Vagina (tissue), 2 donors: Measurements from ENCODE around the gene CIB2.

Experiments
- POLR2A ChIP-seq, 2 donors: fragments of 450-650 bp; IDR thresholded peaks; one replicate each; pipeline ENCODE4 v1.6.1; 2017; ENCODE audit warnings: antibody characterized with exemption in 2 of 2, mild to moderate bottlenecking in 2 of 2, moderate library complexity in 2 of 2
- POLR2AphosphoS5 ChIP-seq, 2 donors: sonication (generic); formaldehyde crosslinking; IDR thresholded peaks; one replicate each; pipeline ENCODE4 v1.9.0; 2017; ENCODE audit warnings: antibody characterized with exemption in 2 of 2, mild to moderate bottlenecking in 2 of 2, low read depth in 1 of 2; ENCODE audit not compliant: insufficient read depth in 1 of 2
- TF ChIP-seq, protein P1 (sequence below), 3 experiments: fragments of 450-650 bp in 2 of 3; fragments of 200-600 bp in 1 of 3; sonication (generic) in 1 of 3; IDR thresholded peaks; one replicate each; pipeline ENCODE4 v1.5.1; 2017 to 2019; ENCODE audit warnings: antibody characterized with exemption in 3 of 3, mild to moderate bottlenecking in 2 of 3, moderate library complexity in 2 of 3

DNA sequence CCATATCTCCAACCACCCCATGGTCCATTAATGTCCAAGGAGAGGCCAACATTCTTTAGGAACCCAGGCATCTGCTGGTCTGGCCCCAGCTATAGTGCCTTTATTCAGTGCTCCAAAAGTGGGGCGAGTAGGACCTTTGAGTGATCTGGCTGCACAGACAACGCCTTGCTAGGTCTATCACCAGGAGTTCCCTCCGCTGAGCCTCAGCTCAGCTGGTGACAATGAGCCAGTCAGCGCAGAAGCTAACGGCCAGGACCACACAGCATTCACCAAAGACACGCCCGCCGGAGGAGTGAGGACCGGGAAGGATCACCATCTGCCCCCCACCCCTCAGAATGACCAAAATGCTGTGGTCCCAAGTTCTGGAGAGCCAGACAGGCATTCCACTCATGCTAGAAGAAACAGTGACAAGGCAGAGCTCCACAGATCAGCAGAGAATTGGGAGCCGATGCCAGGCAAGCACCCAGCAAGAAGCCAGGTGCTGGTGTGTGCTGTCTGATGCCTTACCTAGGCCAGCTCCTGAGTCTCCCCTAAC lies 72.8 kb downstream of the CIB2 start:
- TF ChIP-seq, protein P1, sequence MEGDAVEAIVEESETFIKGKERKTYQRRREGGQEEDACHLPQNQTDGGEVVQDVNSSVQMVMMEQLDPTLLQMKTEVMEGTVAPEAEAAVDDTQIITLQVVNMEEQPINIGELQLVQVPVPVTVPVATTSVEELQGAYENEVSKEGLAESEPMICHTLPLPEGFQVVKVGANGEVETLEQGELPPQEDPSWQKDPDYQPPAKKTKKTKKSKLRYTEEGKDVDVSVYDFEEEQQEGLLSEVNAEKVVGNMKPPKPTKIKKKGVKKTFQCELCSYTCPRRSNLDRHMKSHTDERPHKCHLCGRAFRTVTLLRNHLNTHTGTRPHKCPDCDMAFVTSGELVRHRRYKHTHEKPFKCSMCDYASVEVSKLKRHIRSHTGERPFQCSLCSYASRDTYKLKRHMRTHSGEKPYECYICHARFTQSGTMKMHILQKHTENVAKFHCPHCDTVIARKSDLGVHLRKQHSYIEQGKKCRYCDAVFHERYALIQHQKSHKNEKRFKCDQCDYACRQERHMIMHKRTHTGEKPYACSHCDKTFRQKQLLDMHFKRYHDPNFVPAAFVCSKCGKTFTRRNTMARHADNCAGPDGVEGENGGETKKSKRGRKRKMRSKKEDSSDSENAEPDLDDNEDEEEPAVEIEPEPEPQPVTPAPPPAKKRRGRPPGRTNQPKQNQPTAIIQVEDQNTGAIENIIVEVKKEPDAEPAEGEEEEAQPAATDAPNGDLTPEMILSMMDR (IDR thresholded peaks at IDR 0.05): no peak
- TF ChIP-seq POLR2A (IDR thresholded peaks at IDR 0.05): no peak
- TF ChIP-seq POLR2AphosphoS5 (IDR thresholded peaks at IDR 0.05; ENCODE audit: insufficient read depth in 1 of 2, low read depth in 1 of 2): no peak
